HepG2 (cell line): Measurements from ENCODE around the gene YPEL3. TPM values are rescaled to one million over a fixed set of nuclear protein-coding genes. Genes with fewer than 3 reads are reported as not detected.

Source experiments
- ATAC-seq: fragments of 200-7000 bp; cut with Tn5 transposase; 3 replicates; pipeline ENCODE4 v1.9.1; 2020; ENCODE audit warnings: mild to moderate bottlenecking, moderate library complexity
- BruUV-seq: library from RNA; stranded (reverse); fragments of 400-500 nt; replicated peaks from 2 replicates; lab custom pipeline; 2021; lab: Mats Ljungman, UMichigan
- CTCF ChIA-PET: fragments of 300-600 bp; formaldehyde crosslinking; extraction: SDS; loops from one replicate; lab custom pipeline; 2021; ENCODE audit warnings: low total read pairs, inconsistent platforms, low intra/inter-chr PET ratio; lab: Yijun Ruan, JAX
- POLR2A ChIA-PET: fragments of 350-600 bp; sonication (Branson Sonifier 250); formaldehyde crosslinking; loops from one replicate; lab custom pipeline; 2020; ENCODE audit warnings: antibody characterized with exemption, inconsistent platforms; lab: Yijun Ruan, JAX
- DNase-seq: peaks from one replicate; pipeline ENCODE4 v3.0.0-alpha.2; 2015; ENCODE audit warnings: low spot score
- FAIRE-seq: peaks from 3 replicates; lab custom pipeline; 2011; peaks lifted over from hg19 to GRCh38; lab: Jason Lieb, UNC
- H2AFZ ChIP-seq: one replicate; pipeline ENCODE4 v1.6.1; 2011; ENCODE audit warnings: low read length, inconsistent platforms
- H3K27ac ChIP-seq: fragments of 300-600 bp; 3 replicates; pipeline ENCODE4 v1.8.0; 2011; ENCODE audit warnings: mixed run types, mild to moderate bottlenecking, mixed read lengths, low read length, inconsistent platforms; ENCODE audit not compliant: insufficient read depth; ENCODE audit errors: extremely low read length
- H3K27me3 ChIP-seq, 2 experiments: fragments of 200-600 bp in 1 of 2; 2 replicates in 1 of 2; 3 replicates in 1 of 2; pipeline versions ENCODE4 v1.6.0 to v1.8.0; 2011; ENCODE audit warnings: low read length in 2 of 2, mild to moderate bottlenecking in 2 of 2, moderate library complexity in 2 of 2, inconsistent platforms in 1 of 2; ENCODE audit not compliant: insufficient read depth in 2 of 2, control insufficient read depth in 1 of 2
- H3K36me3 ChIP-seq, 2 experiments: fragments of 200-600 bp in 1 of 2; replicated peaks in 1 of 2; 2 replicates in 1 of 2; 3 replicates in 1 of 2; pipeline versions ENCODE4 v1.5.1 to v1.8.0; 2011; ENCODE audit warnings: low read length in 2 of 2, inconsistent platforms in 1 of 2; ENCODE audit not compliant: insufficient read depth in 2 of 2, control insufficient read depth in 1 of 2
- H3K4me1 ChIP-seq: 2 replicates; pipeline ENCODE4 v1.5.1; 2012; ENCODE audit warnings: low read length, inconsistent platforms; ENCODE audit not compliant: insufficient read depth
- H3K4me2 ChIP-seq: 2 replicates; pipeline ENCODE4 v1.6.0; 2011; ENCODE audit warnings: low read depth, low read length, inconsistent platforms
- H3K4me3 ChIP-seq, 3 experiments: fragments of 200-600 bp in 1 of 3; sonication (generic), shearing (Covaris generic) in 1 of 3; replicated peaks in 1 of 3; 2 replicates each; pipeline ENCODE4 v1.5.1; 2011 to 2016; ENCODE audit warnings: low read length in 3 of 3, inconsistent platforms in 2 of 3, low read depth in 2 of 3, mild to moderate bottlenecking in 2 of 3, control low read depth in 1 of 3, mixed read lengths in 1 of 3; ENCODE audit not compliant: insufficient read depth in 1 of 3
- H3K79me2 ChIP-seq: one replicate; pipeline ENCODE4 v1.6.1; 2011; ENCODE audit warnings: low read length, inconsistent platforms; ENCODE audit not compliant: insufficient read depth
- H3K9ac ChIP-seq: 2 replicates; pipeline ENCODE4 v1.6.0; 2011; ENCODE audit warnings: mild to moderate bottlenecking, low read depth, low read length, inconsistent platforms; ENCODE audit not compliant: insufficient read depth
- H3K9me3 ChIP-seq: 2 replicates; pipeline ENCODE4 v1.5.1; 2012; ENCODE audit warnings: mild to moderate bottlenecking, low read length
- H4K20me1 ChIP-seq: 2 replicates; pipeline ENCODE4 v1.6.0; 2011; ENCODE audit warnings: inconsistent platforms, mild to moderate bottlenecking, low read length, moderate library complexity; ENCODE audit not compliant: insufficient read depth
- AGO2 ChIP-seq: fragments of 200-400 bp; formaldehyde crosslinking; optimal IDR thresholded peaks from 2 replicates; pipeline ENCODE3; 2017; ENCODE audit warnings: mild to moderate bottlenecking, low read depth, low read length, moderate library complexity
- MAZ ChIP-seq, 2 experiments: sonication (generic) in 1 of 2; formaldehyde crosslinking in 1 of 2; IDR thresholded peaks; 2 replicates each; pipeline versions ENCODE4 v1.5.0 to v1.6.1; 2012 to 2020; ENCODE audit warnings: low read depth in 2 of 2, mild to moderate bottlenecking in 2 of 2, borderline replicate concordance in 1 of 2, improper control_type of control experiment in 1 of 2, low read length in 1 of 2, missing genetic modification reagents in 1 of 2, moderate library complexity in 1 of 2
- TFDP2 ChIP-seq: sonication (generic); formaldehyde crosslinking; IDR thresholded peaks from 2 replicates; pipeline ENCODE4 v1.4.0; 2020; ENCODE audit warnings: missing genetic modification reagents
- ZBTB40 ChIP-seq, 2 experiments: fragments of 450-650 bp in 1 of 2; sonication (generic) in 1 of 2; formaldehyde crosslinking in 1 of 2; IDR thresholded peaks; 2 replicates each; pipeline versions ENCODE4 v1.6.1 to v1.8.0; 2016 to 2022; ENCODE audit warnings: antibody characterized with exemption in 1 of 2, mild to moderate bottlenecking in 1 of 2, missing genetic modification reagents in 1 of 2
- ZNF143 ChIP-seq: sonication (generic); formaldehyde crosslinking; IDR thresholded peaks from 2 replicates; pipeline ENCODE4 v1.4.0; 2020; ENCODE audit warnings: missing genetic modification reagents
- ZNF180 ChIP-seq: sonication (generic); formaldehyde crosslinking; IDR thresholded peaks from 2 replicates; pipeline ENCODE4 v1.4.0; 2020; ENCODE audit warnings: low read depth, missing genetic modification reagents, borderline replicate concordance
- WGBS: methylation state at CpG from one replicate; pipeline ENCODE4 v1.1.6; 2017; ENCODE audit warnings: low lambda C conversion rate; 5-methylcytosine and 5-hydroxymethylcytosine counted together
- in situ Hi-C: cut with HindIII; loops from 2 replicates; pipeline ENCODE4 v1.10.0; 2017; ENCODE audit warnings: low pct_unique_long_range_greater_than_20kb; ENCODE audit not compliant: extremely low pct_ligation_motif_present
- intact Hi-C: fragments of 100-400 bp; cut with micrococcal nuclease; formaldehyde crosslinking; loops from one replicate; pipeline ENCODE4 v1.10.0; 2022; ENCODE audit not compliant: unreplicated experiment
- polyA plus RNA-seq, 8 experiments: library from polyadenylated mRNA; depleted of rRNA in 3 of 8; stranded (reverse) in 7 of 8; unstranded in 1 of 8; fragments of >200 nt; fragmentation: Illumina TruSeq in 4 of 8; extraction: Trizol in 4 of 8; gene quantifications; 2 replicates each; pipeline versions ENCODE4 v1.2.1 to v1.2.3, GENCODE V29; 2011 to 2016; ENCODE audit warnings: low read depth in 4 of 8, missing spikeins in 1 of 8, mixed read lengths in 1 of 8; ENCODE audit not compliant: insufficient read depth in 1 of 8
- total RNA-seq, 5 experiments: library from RNA; depleted of rRNA; stranded (reverse); fragments of >200 nt; fragmentation: Illumina TruSeq; extraction: Trizol; gene quantifications; 2 replicates each; pipeline ENCODE4 v1.2.3, GENCODE V29; 2016; ENCODE audit warnings: low read depth in 1 of 5

The YPEL3 gene
- total and polyA plus RNA-seq, 2 of the 13 experiments (the other 11 are each of a cell fraction or from before 2014, with no cell fraction given), result 5.4 to 47.0 TPM

- ATAC-seq, result no peak
- intact Hi-C loops, result loop anchor here (10.0 kb wide), 1 partner anchor 571 kb away; the partner anchor contains the start of genes FBRS and PRR14
These were observed 11.8 kb downstream of the YPEL3 start for GRCh38 chr16:30084096-30084815.

More at GRCh38 chr16:30084096-30084815, 11.8 kb downstream of the YPEL3 start:
- in situ Hi-C loops, result loop anchor here (25.0 kb wide), 1 partner anchor 553 kb away; no protein-coding TSS in a partner anchor
- H3K4me3 ChIP-seq, result no peak overlapping the region
- no peaks in the 10 kb centered on the region for H4K20me1 ChIP-seq
- 95% methylated on average over 10 of the region's 18 CpGs for WGBS
- BruUV-seq, result TSS peak; percentile 33
- peaks cover 21% of the 10 kb centered on the region for H3K79me2 ChIP-seq
- H3K9me3 ChIP-seq, result no peaks in the 10 kb centered on the region
- H3K36me3 ChIP-seq, result peaks cover 27 to 51% of the 10 kb centered on the region in 2 experiments
- peaks cover 47% of the 10 kb centered on the region for H3K4me1 ChIP-seq
- no peak for FAIRE-seq
- no peak overlapping the region for H2AFZ ChIP-seq
- H3K27me3 ChIP-seq, result no peaks in the 10 kb centered on the region
- no peak overlapping the region for H3K4me2 ChIP-seq
- H3K27ac ChIP-seq, result no peak overlapping the region
- ChIA-PET CTCF (no interaction called here), POLR2A (interaction anchor here (2.2 kb wide), 1 partner anchor 18 kb away, joined by 11 read pairs; the partner anchor contains the start of gene ALDOA)
- TF ChIP-seq ZNF180 (CRISPR knock-in tag) (no peak), TFDP2 (CRISPR knock-in tag) (no peak), MAZ (IDR thresholded peaks at IDR 0.05; ENCODE audit: borderline replicate concordance, low read depth, low read length) (no peak), MAZ (CRISPR knock-in tag; IDR thresholded peaks at IDR 0.05; ENCODE audit: low read depth) (no peak), ZBTB40 (IDR thresholded peaks at IDR 0.05) (no peak), ZBTB40 (CRISPR knock-in tag; IDR thresholded peaks at IDR 0.05) (no peak), AGO2 (peak; percentile 93), ZNF143 (CRISPR knock-in tag) (no peak)
- TF ChIP-seq, all 625 proteins: peak for 1
- H3K9ac ChIP-seq, result no peak overlapping the region
- DNase-seq, result no peak
